Measurements from ENCODE around the gene CIB4. TPM values are rescaled to one million over a fixed set of nuclear protein-coding genes. Genes with fewer than 3 reads are reported as not detected.
A peak's percentile ranks its signal among the peaks of the same experiment; 100 is the strongest.

CIB4 gene
- total RNA-seq, 2 donors from 2014 or later = not detected

- no peak overlapping the region for H3K27ac ChIP-seq
- no peaks in the 10 kb centered on the region for H3K9me3 ChIP-seq
- no peak for ATAC-seq
Observed at GRCh38 chr2:26555246-26556133, 85.7 kb downstream of the CIB4 start.

GRCh38 chr2:26552641-26553374 lies 88.4 kb downstream of the CIB4 start:
- TF ChIP-seq CTCF (IDR thresholded peaks at IDR 0.05) = no peak
- no peak for TF ChIP-seq POLR2A (IDR thresholded peaks at IDR 0.05)
- DNase-seq (no peak), ATAC-seq (no peak)
- Histone ChIP-seq H3K9me3 (no peaks in the 10 kb centered on the region), H3K4me1 (no peaks in the 10 kb centered on the region), H3K36me3 (replicated peaks in 1 of 2; ENCODE audit: insufficient read depth in 1 of 2, low read depth in 2 of 2) (no peaks in the 10 kb centered on the region), H3K4me3 (no peak overlapping the region), H3K27ac (no peak overlapping the region), H3K27me3 (no peaks in the 10 kb centered on the region)
- WGBS, 2 donors = 61 to 73% methylated on average over 9 of the region's 9 CpGs
- intact Hi-C loops (cut with DNase I) = no loop called here

More at GRCh38 chr2:26555246-26556133, 85.7 kb downstream of the CIB4 start:
- DNase-seq = no peak
- Histone ChIP-seq H3K27me3 (no peaks in the 10 kb centered on the region), H3K4me1 (no peaks in the 10 kb centered on the region), H3K4me3 (no peak overlapping the region), H3K36me3 (replicated peaks in 1 of 2; ENCODE audit: insufficient read depth in 1 of 2, low read depth in 2 of 2) (no peaks in the 10 kb centered on the region)
- WGBS, 2 donors = 78 to 79% methylated on average over 8 of the region's 8 CpGs
- intact Hi-C loops (cut with DNase I) = no loop called here
- TF ChIP-seq CTCF (IDR thresholded peaks at IDR 0.05) (no peak), POLR2A (IDR thresholded peaks at IDR 0.05) (no peak)

- H3K9me3 ChIP-seq = no peaks in the 10 kb centered on the region
- H3K27me3 ChIP-seq = no peaks in the 10 kb centered on the region
- no peak for ATAC-seq
- H3K4me3 ChIP-seq = no peak overlapping the region
- H3K4me1 ChIP-seq = no peaks in the 10 kb centered on the region
- H3K27ac ChIP-seq = no peak overlapping the region
- WGBS, 2 donors = 84 to 86% methylated on average over 17 of the region's 17 CpGs
- DNase-seq = no peak
- intact Hi-C loops (cut with DNase I) = no loop called here
- TF ChIP-seq CTCF (IDR thresholded peaks at IDR 0.05) (no peak), POLR2A (IDR thresholded peaks at IDR 0.05) (no peak)
- no peaks in the 10 kb centered on the region for H3K36me3 ChIP-seq (replicated peaks in 1 of 2; ENCODE audit: insufficient read depth in 1 of 2, low read depth in 2 of 2)
Observed at GRCh38 chr2:26550276-26551015, 90.7 kb downstream of the CIB4 start.

- Histone ChIP-seq H3K9me3 (no peaks in the 10 kb centered on the region), H3K27me3 (no peaks in the 10 kb centered on the region), H3K27ac (peak overlapping the region in 1 of 4 donors; percentile 5), H3K36me3 (replicated peaks in 1 of 2; ENCODE audit: insufficient read depth in 1 of 2, low read depth in 2 of 2) (no peaks in the 10 kb centered on the region), H3K4me1 (peaks cover 13% of the 10 kb centered on the region), H3K4me3 (no peak overlapping the region)
- DNase-seq (no peak), ATAC-seq (peak; percentile 12)
- TF ChIP-seq CTCF (IDR thresholded peaks at IDR 0.05) = no peak
- TF ChIP-seq POLR2A (IDR thresholded peaks at IDR 0.05) = no peak
- WGBS, 2 donors = 71 to 73% methylated on average over 12 to 15 of the region's 15 CpGs
- intact Hi-C loops (cut with DNase I) = no loop called here
Observed at GRCh38 chr2:26542676-26543505, 98.3 kb downstream of the CIB4 start.
